ENCODE measurements around the gene DIRAS1. TPM values are rescaled to one million over a fixed set of nuclear protein-coding genes. Genes with fewer than 3 reads are reported as not detected.

DIRAS1 gene, protein sequence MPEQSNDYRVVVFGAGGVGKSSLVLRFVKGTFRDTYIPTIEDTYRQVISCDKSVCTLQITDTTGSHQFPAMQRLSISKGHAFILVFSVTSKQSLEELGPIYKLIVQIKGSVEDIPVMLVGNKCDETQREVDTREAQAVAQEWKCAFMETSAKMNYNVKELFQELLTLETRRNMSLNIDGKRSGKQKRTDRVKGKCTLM
- not detected for total RNA-seq

DNA sequence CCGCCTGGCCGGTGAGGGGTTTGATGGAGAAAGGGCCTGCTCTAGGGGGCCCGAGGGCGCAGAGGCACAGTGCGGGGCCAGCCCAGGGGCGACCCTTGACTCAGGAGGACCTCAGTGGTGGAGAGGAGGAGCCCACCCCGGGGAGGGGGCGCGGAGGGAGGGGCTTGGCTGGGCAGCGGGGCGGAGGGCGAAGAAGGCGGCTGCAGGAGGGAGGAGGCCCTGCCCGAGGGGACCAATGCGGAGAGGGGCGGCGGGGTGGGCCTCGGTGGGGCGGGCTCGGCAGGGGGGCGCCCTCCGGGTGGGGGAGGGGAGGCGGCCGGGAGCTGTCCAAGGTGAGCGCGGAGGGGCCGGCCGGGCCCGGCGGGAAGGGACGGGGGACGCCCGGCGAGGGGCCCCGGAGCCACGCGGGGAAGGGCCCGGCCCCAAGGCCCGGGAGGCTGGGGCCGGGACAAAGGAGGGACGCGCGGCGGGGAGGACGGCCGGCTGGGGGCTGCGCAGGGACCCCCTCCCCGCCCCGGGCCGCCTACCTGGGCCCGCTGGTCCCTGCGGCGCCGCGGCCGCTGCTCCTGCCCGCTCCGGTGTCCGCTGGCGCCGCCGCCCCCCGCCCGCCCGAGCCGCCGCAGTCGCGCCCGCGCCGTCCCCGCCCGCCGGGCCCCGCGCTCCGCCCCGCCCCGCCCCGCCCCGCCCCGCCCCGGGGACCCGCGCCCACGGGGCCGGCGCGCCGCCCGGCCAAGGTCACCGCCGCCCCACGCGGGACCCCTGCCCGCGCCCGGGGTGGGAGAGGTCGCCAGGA, at the start of gene DIRAS1:
TSS of gene DIRAS1 (minus strand) at position 596 of the 793 bp plus-strand sequence. CDS start 3,566 bp downstream, outside the sequence.
- no peak for ATAC-seq
- DNase-seq, result no peak
- POLR2A ChIA-PET, result no interaction called here

DNA sequence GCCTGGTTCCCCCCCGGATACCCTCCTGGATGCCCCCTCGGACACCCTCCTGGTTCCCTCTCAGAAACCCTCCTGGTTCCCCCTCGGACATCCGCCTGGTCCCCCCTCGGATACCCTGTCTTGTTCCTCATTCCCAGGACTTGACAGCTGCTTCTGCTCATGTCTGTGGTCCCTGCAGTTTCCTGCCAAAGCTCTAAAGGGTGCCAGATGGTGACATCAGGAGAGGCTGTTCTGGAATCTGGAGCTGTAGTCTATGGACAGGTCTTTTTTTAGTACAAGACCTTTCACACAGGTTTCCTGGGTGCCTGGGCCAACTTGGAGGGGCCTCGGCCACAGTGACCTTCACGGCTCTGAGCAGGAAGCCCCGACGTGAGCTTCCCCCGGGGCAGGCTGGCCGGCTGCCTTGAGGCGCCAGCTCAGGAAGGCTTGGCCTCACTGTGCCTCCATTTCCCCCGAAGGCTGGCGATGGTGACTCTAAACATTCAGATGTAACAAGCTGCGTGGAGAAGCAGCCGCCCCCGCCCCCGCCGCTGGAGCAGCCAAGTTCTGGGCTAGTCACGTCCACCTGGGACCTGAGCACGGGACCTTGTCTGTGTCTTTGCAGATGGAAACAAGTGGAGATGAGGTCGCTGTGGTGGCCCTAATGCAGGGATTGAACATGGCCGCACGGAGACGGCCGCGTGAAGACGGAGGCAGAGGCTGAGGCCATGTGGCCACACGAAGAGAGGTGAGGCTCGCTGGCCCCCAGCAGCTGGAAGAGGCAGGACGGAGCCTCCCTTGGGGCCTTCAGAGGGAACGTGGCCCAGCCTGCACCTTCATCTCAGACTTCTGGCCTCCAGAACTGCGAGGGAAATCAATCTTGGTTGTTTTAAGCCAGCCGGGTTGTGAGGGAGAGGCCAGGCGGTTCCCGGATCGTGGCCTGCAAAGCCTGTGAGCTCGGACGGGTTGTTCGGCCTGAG, 49.2 kb upstream of the DIRAS1 start:
- Mint-ChIP-seq H3K9me3 (ENCODE audit: insufficient read depth) (no peaks in the 10 kb centered on the region), H3K4me3 (no peak overlapping the region), H3K36me3 (ENCODE audit: low read depth) (peaks cover 6% of the 10 kb centered on the region), H3K4me1 (ENCODE audit: low read depth) (peaks cover 19% of the 10 kb centered on the region), H3K27ac (no peak overlapping the region), H3K27me3 (ENCODE audit: low read depth) (no peaks in the 10 kb centered on the region)
- DNase-seq (no peak), ATAC-seq (no peak)
- CTCF ChIA-PET, result interaction anchor here (1.3 kb wide), 1 partner anchor 12 kb away, joined by 4 read pairs; no protein-coding TSS in a partner anchor
- POLR2A ChIA-PET, result no interaction called here

More for the DNA sequence above, at the start of gene DIRAS1:
- Mint-ChIP-seq H3K27ac (no peak within 1 kb of the TSS), H3K27me3 (ENCODE audit: low read depth) (peaks cover 19% of the 10 kb centered on the region), H3K9me3 (ENCODE audit: insufficient read depth) (no peaks in the 10 kb centered on the region), H3K36me3 (ENCODE audit: low read depth) (no peaks in the 10 kb centered on the region), H3K4me1 (ENCODE audit: low read depth) (no peaks in the 10 kb centered on the region), H3K4me3 (no peak within 1 kb of the TSS)
- CTCF ChIA-PET, result no interaction called here

DNA sequence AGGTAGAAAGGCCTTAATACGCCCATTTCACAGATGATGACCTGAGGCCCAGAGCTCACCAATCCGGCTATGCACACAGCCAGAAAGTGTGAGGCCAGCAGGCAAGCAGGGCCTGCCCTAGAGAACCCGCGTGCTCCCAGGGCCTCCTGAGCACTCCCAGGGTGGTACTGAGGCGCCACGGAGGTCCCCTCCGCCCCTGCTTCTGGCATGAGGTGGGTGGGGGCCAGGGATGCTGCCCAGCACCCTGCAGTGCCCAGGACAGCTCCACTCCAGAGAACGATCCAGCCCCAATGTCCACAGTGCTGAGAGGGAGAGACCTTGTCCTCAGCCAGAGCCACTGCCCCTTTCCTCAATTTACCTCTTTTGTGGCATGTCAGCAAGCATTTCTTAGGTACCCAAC, 48.0 kb upstream of the DIRAS1 start:
- H3K27ac Mint-ChIP-seq, result no peak overlapping the region
- no peak for DNase-seq
- no peaks in the 10 kb centered on the region for H3K9me3 Mint-ChIP-seq (ENCODE audit: insufficient read depth)
- ChIA-PET CTCF (interaction anchor here (0.9 to 1.1 kb wide), 2 partner anchors 13 to 15 kb away, joined by 3 read pairs; no protein-coding TSS in a partner anchor), POLR2A (no interaction called here)
- peaks cover 9% of the 10 kb centered on the region for H3K4me1 Mint-ChIP-seq (ENCODE audit: low read depth)
- no peak overlapping the region for H3K4me3 Mint-ChIP-seq
- no peak for ATAC-seq
- peaks cover 6% of the 10 kb centered on the region for H3K36me3 Mint-ChIP-seq (ENCODE audit: low read depth)
- H3K27me3 Mint-ChIP-seq (ENCODE audit: low read depth), result no peaks in the 10 kb centered on the region

DNA sequence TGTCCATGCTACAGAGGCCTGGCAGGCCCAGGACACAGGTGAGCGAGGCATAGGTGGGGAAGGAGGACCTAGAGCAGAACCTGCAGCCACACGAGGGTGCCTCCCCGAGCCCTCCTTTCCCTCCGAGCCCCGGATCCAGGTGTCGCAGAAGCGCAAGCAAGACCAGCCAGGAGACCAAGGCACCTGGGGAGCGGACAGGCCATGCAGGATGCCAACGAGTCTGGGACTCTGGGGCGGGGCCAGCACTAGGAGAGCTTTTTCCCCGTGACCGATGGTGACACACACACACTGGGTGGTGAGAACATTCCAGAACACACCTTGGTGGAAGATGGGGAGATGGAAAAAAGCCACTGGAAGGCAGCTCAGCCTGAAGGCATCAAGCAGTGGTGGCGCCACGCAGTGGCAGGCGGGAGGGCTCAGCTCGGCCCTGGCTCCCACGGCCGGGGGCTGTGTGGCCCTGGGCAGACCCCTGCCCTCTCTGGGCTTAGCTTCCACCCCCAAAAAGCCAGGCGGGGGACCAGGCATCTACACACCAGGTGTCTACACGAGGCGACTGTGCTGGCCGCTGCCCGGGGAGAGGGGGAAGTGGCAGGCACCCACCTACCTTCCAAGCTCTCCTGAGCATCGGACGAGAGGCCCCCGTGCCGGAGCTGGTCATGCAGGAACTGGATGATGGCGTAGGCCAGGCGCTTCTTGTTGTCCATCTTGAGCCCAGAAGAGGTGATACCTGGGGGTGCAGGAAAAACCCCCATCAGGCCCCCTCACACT, 47.4 kb upstream of the DIRAS1 start:
- CTCF ChIA-PET, result interaction anchor here (0.9 to 1.1 kb wide), 2 partner anchors 13 to 15 kb away, joined by 3 read pairs; no protein-coding TSS in a partner anchor

DNA sequence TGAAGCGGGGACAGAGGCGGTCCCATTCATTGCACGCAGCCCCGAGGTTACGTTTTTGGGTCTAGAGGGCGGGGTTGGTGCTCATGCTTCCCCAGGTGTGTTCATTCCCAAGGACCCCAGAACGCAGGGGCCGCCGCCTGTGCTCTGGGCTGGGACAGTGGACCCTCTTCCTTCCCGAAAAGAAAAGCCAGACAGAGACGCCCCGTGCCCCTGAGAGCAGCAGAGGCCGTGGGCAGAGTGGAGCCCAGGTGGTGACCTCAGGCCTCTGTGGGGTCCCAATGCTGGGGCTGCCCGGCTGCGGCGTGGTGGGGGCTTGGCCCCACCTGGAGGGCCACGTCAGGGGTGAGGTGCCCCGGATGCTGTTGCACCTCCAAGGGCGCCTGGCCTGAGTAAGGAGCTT, 46.5 kb upstream of the DIRAS1 start:
- POLR2A ChIA-PET, result no interaction called here
- H3K27ac Mint-ChIP-seq, result no peak overlapping the region
- no peak for ATAC-seq
- CTCF ChIA-PET, result no interaction called here
- H3K4me1 Mint-ChIP-seq (ENCODE audit: low read depth), result peaks cover 6% of the 10 kb centered on the region
- no peak for DNase-seq
- no peaks in the 10 kb centered on the region for H3K27me3 Mint-ChIP-seq (ENCODE audit: low read depth)
- H3K9me3 Mint-ChIP-seq (ENCODE audit: insufficient read depth), result no peaks in the 10 kb centered on the region
- H3K4me3 Mint-ChIP-seq, result no peak overlapping the region
- H3K36me3 Mint-ChIP-seq (ENCODE audit: low read depth), result peaks cover 9% of the 10 kb centered on the region

More for the DNA sequence above, 47.4 kb upstream of the DIRAS1 start:
- DNase-seq, result no peak
- peaks cover 6% of the 10 kb centered on the region for H3K4me1 Mint-ChIP-seq (ENCODE audit: low read depth)
- no peak for ATAC-seq
- H3K36me3 Mint-ChIP-seq (ENCODE audit: low read depth), result peaks cover 6% of the 10 kb centered on the region
- H3K27ac Mint-ChIP-seq, result no peak overlapping the region
- POLR2A ChIA-PET, result no interaction called here
- no peaks in the 10 kb centered on the region for H3K27me3 Mint-ChIP-seq (ENCODE audit: low read depth)
- H3K4me3 Mint-ChIP-seq, result no peak overlapping the region
- H3K9me3 Mint-ChIP-seq (ENCODE audit: insufficient read depth), result no peaks in the 10 kb centered on the region

DNA sequence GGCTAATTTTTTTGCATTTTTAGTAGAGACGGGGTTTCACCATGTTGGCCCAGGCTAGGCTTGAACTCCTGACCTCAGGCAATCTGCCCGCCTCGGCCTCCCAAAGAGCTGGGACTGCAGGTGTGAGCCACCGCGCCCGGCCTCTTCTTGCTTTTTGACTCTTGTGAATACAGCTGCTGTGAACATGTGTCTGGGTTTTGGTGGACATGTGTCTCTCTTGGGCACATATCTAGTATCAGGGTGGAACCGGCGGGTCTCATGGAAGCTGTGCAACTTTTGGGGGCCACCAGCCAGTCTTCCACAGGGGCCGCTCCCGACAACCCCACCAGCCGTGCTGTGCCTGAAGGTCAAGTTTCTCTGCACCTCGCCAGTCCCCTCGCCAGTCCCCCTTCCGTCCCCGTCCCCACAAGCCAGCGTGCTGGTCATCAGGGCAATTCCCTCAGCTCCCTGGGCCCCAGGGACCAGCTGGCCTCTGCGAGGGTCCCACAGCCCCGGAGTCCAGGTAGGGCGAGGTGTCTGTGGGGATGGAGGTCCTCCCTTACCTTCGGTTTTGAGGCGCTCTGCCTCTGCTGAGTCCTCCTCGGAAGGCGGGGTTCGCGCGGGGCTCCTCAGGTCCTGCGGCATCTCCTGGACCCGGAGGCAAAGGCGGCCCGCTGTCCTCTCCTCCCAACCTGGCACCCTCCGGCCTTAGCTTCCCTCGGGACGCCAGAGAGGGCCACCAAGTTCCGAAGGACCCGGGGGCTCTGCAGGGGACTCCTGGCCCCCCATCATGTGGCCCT, 45.6 kb upstream of the DIRAS1 start:
- Mint-ChIP-seq H3K4me1 (ENCODE audit: low read depth) (no peaks in the 10 kb centered on the region), H3K36me3 (ENCODE audit: low read depth) (peaks cover 18% of the 10 kb centered on the region), H3K27me3 (ENCODE audit: low read depth) (no peaks in the 10 kb centered on the region), H3K9me3 (ENCODE audit: insufficient read depth) (no peaks in the 10 kb centered on the region), H3K4me3 (no peak overlapping the region), H3K27ac (no peak overlapping the region)
- no peak for ATAC-seq
- CTCF ChIA-PET, result no interaction called here
- no peak for DNase-seq
- POLR2A ChIA-PET, result no interaction called here

DNA sequence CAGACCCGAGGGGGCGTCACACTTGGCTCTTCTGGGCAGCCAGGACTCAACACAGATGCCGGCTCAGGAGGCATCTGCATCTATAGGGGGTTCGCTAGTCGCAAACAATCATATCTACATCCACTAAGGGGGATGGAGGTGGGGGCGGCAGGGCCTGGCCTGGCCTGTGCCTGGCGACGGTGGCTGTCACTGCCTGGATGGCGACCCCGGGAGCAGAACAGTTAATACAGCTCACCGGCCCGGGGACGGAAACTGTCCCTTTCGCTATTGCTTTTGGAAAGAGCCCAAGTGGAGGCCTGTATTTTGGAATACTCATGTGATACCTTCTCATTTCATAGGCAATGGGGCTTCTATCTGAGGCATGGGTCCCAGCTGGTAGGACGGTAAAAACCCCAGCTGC, 44.2 kb upstream of the DIRAS1 start:
- H3K27me3 Mint-ChIP-seq (ENCODE audit: low read depth), result no peaks in the 10 kb centered on the region
- POLR2A ChIA-PET, result no interaction called here

DNA sequence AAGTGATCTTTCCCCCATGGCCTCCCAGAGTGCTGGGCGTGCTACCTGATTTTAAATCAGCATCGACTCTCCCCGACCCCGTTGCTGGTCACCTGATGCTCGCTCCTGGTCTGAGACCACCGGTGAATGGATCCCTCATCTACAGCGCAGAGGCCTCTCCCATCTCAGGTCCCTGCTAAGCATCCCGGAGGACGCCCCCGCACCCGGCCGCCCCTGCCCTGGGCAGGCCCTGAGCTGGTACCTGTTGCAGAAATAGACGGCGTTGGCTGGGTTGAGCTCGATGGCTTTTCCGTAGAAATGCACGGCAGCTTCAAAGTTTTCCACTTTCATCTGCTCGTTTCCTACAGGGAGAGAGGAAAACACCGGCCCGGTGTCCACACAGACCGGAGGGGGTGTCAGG, 43.8 kb upstream of the DIRAS1 start:
- Mint-ChIP-seq H3K27me3 (ENCODE audit: low read depth) (no peaks in the 10 kb centered on the region), H3K4me1 (ENCODE audit: low read depth) (no peaks in the 10 kb centered on the region), H3K4me3 (no peak overlapping the region), H3K9me3 (ENCODE audit: insufficient read depth) (no peaks in the 10 kb centered on the region), H3K27ac (no peak overlapping the region), H3K36me3 (ENCODE audit: low read depth) (peaks cover 24% of the 10 kb centered on the region)
- POLR2A ChIA-PET, result no interaction called here
- CTCF ChIA-PET, result no interaction called here
- DNase-seq, result no peak
- ATAC-seq, result no peak

More for the DNA sequence above, 44.2 kb upstream of the DIRAS1 start:
- CTCF ChIA-PET, result no interaction called here
- H3K9me3 Mint-ChIP-seq (ENCODE audit: insufficient read depth), result no peaks in the 10 kb centered on the region
- no peak overlapping the region for H3K27ac Mint-ChIP-seq
- no peak overlapping the region for H3K4me3 Mint-ChIP-seq
- no peak for ATAC-seq
- H3K4me1 Mint-ChIP-seq (ENCODE audit: low read depth), result no peaks in the 10 kb centered on the region
- no peak for DNase-seq
- peaks cover 24% of the 10 kb centered on the region for H3K36me3 Mint-ChIP-seq (ENCODE audit: low read depth)

DNA sequence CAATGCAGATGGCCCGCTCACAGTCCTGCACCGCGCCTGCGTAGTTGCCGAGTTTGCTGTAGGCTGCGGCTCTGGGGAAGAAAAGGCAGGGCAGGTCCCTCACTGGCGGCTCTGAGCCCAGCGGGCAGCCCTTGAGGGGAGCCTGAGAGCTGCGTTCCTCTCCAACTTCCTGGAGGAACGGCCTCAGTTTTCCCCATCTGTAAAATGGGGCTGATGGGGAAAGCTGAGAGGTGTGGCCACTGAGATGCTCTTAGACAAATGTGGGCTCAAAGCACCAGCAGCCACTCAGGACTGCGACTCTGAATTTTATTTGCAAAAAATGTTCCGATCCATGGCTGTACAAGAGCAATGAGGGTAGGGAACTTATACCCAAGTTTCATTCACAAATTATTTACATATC, 42.5 kb upstream of the DIRAS1 start:
- no peak overlapping the region for H3K4me3 Mint-ChIP-seq
- H3K36me3 Mint-ChIP-seq (ENCODE audit: low read depth), result peaks cover 32% of the 10 kb centered on the region
- ATAC-seq, result no peak
- no peaks in the 10 kb centered on the region for H3K9me3 Mint-ChIP-seq (ENCODE audit: insufficient read depth)
- ChIA-PET CTCF (no interaction called here), POLR2A (no interaction called here)
- H3K4me1 Mint-ChIP-seq (ENCODE audit: low read depth), result peaks cover 7% of the 10 kb centered on the region
- no peak overlapping the region for H3K27ac Mint-ChIP-seq
- no peak for DNase-seq
- H3K27me3 Mint-ChIP-seq (ENCODE audit: low read depth), result no peaks in the 10 kb centered on the region

DNA sequence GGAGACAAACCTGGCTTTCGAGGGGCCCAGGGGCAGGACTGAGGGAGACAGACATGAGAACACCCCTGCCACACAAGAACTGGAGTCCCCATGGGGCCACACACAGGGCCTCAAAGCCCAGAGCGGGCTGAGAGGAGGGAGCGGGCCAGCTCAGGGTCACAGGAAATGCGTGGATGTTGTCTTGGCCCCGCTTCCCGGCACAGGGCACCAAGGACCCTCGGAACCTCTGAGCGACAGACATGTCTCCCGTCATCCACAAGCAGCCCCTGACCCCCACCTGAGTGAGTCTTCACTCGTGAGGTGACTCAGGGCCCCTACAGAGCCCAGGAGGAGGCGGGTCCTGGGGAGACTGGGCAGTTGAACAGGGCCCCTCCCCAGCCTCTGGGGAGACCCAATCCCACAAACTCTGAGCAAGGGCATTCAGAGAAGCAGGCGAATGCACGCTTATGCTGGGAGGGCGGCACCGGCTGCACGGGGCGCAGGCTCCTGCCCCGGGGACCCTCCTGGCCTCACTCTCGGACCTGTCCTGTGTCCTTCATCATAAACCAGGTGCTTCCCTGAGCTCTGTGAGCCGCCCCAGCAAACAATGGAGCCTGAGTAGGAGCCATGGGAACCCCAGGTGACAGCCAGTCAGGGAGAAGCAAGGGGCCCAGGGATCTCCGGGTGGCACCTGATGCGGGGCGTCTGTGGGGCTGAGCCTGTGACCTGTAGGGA, 41.8 kb upstream of the DIRAS1 start:
- DNase-seq (no peak), ATAC-seq (no peak)
- Mint-ChIP-seq H3K36me3 (ENCODE audit: low read depth) (peaks cover 35% of the 10 kb centered on the region), H3K27ac (no peak overlapping the region), H3K4me1 (ENCODE audit: low read depth) (peaks cover 7% of the 10 kb centered on the region), H3K4me3 (no peak overlapping the region), H3K9me3 (ENCODE audit: insufficient read depth) (no peaks in the 10 kb centered on the region), H3K27me3 (ENCODE audit: low read depth) (no peaks in the 10 kb centered on the region)
- POLR2A ChIA-PET, result no interaction called here
- CTCF ChIA-PET, result no interaction called here

Measured in activated CD8-positive, alpha-beta T cell treated with anti-CD3 and anti-CD28 coated beads, Interleukin-2, amount 10 ng/mL, durations not matched to agents 7 days and 5 days (primary cell).